Prostate gland (tissue), 2 donors: ENCODE data around the gene SUN5.

Experiments
- CTCF ChIP-seq, 4 experiments: fragments of 200-600 bp in 2 of 4; fragments of 450-650 bp in 2 of 4; sonication (generic) in 2 of 4; IDR thresholded peaks; 1 replicate in 3 of 4; 2 replicates in 1 of 4; pipeline ENCODE4 v1.5.1; 2016 to 2019; ENCODE audit warnings: antibody characterized with exemption in 4 of 4, mild to moderate bottlenecking in 2 of 4, moderate library complexity in 2 of 4
- POLR2A ChIP-seq: fragments of 450-650 bp; IDR thresholded peaks from one replicate; pipeline ENCODE4 v1.6.1; 2016; ENCODE audit warnings: antibody characterized with exemption, mild to moderate bottlenecking
- POLR2AphosphoS5 ChIP-seq: sonication (generic); formaldehyde crosslinking; IDR thresholded peaks from one replicate; pipeline ENCODE4 v1.6.1; 2017; ENCODE audit warnings: antibody characterized with exemption

GRCh38 chr20:32963176-32963575 is 41.1 kb downstream of the SUN5 start:
- no peak for TF ChIP-seq POLR2A
- no peak for TF ChIP-seq CTCF (IDR thresholded peaks at IDR 0.05)
- no peak for TF ChIP-seq POLR2AphosphoS5
